SU-DHL-6 (cell line): ENCODE measurements around the gene STK10.

Experiments
- H2AFZ ChIP-seq: fragments of 200-600 bp; sonication (generic); 2 replicates; pipeline ENCODE4 v1.6.1; 2014; ENCODE audit warnings: low read depth, mild to moderate bottlenecking, moderate library complexity, mixed read lengths, antibody characterized with exemption, low read length; ENCODE audit not compliant: severe bottlenecking
- H3F3A ChIP-seq: fragments of 200-600 bp; shearing (Covaris generic); 2 replicates; pipeline ENCODE4 v1.6.0; 2016; ENCODE audit warnings: antibody characterized with exemption, mild to moderate bottlenecking; ENCODE audit not compliant: insufficient read depth
- H3K27ac ChIP-seq: fragments of 200-600 bp; sonication (generic); 2 replicates; pipeline ENCODE4 v1.5.1; 2016; ENCODE audit warnings: low read depth, mild to moderate bottlenecking, low read length, moderate library complexity, mixed read lengths
- H3K27me3 ChIP-seq: fragments of 200-600 bp; sonication (generic), shearing (Covaris generic); 2 replicates; pipeline ENCODE4 v1.6.0; 2014; ENCODE audit warnings: mild to moderate bottlenecking, low read length
- H3K36me3 ChIP-seq: fragments of 200-600 bp; sonication (generic); 2 replicates; pipeline ENCODE4 v1.6.1; 2014; ENCODE audit warnings: mild to moderate bottlenecking, low read length, mixed read lengths
- H3K4me2 ChIP-seq: fragments of 300-600, 200-600 bp; shearing (Covaris generic), sonication (generic); 2 replicates; pipeline ENCODE4 v1.6.0; 2014; ENCODE audit warnings: low read length, low read depth, mild to moderate bottlenecking; ENCODE audit not compliant: poor library complexity, severe bottlenecking
- H3K4me3 ChIP-seq: fragments of 200-600 bp; sonication (generic); 2 replicates; pipeline ENCODE4 v1.5.1; 2014; ENCODE audit warnings: antibody characterized with exemption, low read length, mild to moderate bottlenecking, mixed read lengths; ENCODE audit not compliant: insufficient read depth, poor library complexity, severe bottlenecking
- H3K79me2 ChIP-seq: fragments of 200-600 bp; sonication (generic); 2 replicates; pipeline ENCODE4 v1.6.1; 2014; ENCODE audit warnings: mild to moderate bottlenecking, low read length, moderate library complexity; ENCODE audit not compliant: insufficient read depth
- H3K9ac ChIP-seq: fragments of 200-600 bp; sonication (generic); 2 replicates; pipeline ENCODE4 v1.7.0; 2014; ENCODE audit warnings: mild to moderate bottlenecking, low read length
- H3K9me2 ChIP-seq: fragments of 200-600 bp; sonication (generic); replicated peaks from 2 replicates; pipeline ENCODE4 v1.6.1; 2014; ENCODE audit warnings: low read length; ENCODE audit not compliant: insufficient read depth
- H3K9me3 ChIP-seq: fragments of 200-600 bp; sonication (generic); 2 replicates; pipeline ENCODE4 v1.6.1; 2014; ENCODE audit warnings: low read length, mixed read lengths; ENCODE audit not compliant: insufficient read depth
- H4K20me1 ChIP-seq: fragments of 200-600 bp; sonication (generic); 2 replicates; pipeline ENCODE4 v1.6.1; 2014; ENCODE audit warnings: low read depth, mild to moderate bottlenecking, antibody characterized with exemption, low read length, moderate library complexity, mixed read lengths
- EZH2phosphoT487 ChIP-seq: fragments of 200-600 bp; sonication (generic), shearing (Covaris generic); conservative IDR thresholded peaks from 2 replicates; pipeline ENCODE4 v1.6.1; 2018; ENCODE audit warnings: mild to moderate bottlenecking, antibody characterized with exemption, low read length, moderate library complexity, mixed read lengths
- TF ChIP-seq, protein P1 (sequence below): fragments of 200-600 bp; sonication (generic); IDR thresholded peaks from one replicate; pipeline ENCODE4 v1.5.1; 2017; ENCODE audit warnings: antibody characterized with exemption, mild to moderate bottlenecking, low read length, moderate library complexity; ENCODE audit not compliant: insufficient read depth, poor library complexity, severe bottlenecking

The STK10 gene

DNA sequence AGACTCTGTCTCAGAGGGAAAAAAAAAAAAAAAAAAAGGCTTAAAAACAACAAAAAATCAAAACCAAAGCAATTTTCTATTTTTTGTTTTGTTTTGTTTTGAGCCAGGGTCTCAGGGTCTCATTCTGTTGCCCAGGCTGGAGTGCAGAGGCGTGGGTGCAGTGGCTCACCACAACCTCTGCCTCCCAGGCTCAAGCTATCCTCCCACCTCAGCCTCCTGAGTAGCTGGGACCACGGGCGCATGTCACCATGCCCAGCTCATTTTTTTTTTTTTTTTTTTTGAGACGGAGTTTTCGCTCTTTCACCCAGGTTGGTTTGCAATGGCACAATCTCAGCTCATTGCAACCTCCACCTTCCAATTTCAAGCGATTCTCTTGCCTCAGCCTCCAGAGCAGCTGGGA, 5.7 kb downstream of the STK10 start:
- H2AFZ ChIP-seq = no peak overlapping the region
- peaks cover 93% of the 10 kb centered on the region for H3K79me2 ChIP-seq
- H3K4me3 ChIP-seq = no peak overlapping the region
- H3K27ac ChIP-seq = no peak overlapping the region
- peaks cover 21% of the 10 kb centered on the region for H3F3A ChIP-seq
- H3K27me3 ChIP-seq = no peaks in the 10 kb centered on the region
- no peaks in the 10 kb centered on the region for H3K9me2 ChIP-seq
- H3K36me3 ChIP-seq = no peaks in the 10 kb centered on the region
- TF ChIP-seq, protein P1, sequence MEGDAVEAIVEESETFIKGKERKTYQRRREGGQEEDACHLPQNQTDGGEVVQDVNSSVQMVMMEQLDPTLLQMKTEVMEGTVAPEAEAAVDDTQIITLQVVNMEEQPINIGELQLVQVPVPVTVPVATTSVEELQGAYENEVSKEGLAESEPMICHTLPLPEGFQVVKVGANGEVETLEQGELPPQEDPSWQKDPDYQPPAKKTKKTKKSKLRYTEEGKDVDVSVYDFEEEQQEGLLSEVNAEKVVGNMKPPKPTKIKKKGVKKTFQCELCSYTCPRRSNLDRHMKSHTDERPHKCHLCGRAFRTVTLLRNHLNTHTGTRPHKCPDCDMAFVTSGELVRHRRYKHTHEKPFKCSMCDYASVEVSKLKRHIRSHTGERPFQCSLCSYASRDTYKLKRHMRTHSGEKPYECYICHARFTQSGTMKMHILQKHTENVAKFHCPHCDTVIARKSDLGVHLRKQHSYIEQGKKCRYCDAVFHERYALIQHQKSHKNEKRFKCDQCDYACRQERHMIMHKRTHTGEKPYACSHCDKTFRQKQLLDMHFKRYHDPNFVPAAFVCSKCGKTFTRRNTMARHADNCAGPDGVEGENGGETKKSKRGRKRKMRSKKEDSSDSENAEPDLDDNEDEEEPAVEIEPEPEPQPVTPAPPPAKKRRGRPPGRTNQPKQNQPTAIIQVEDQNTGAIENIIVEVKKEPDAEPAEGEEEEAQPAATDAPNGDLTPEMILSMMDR = no peak
- no peak for TF ChIP-seq EZH2phosphoT487
- no peaks in the 10 kb centered on the region for H3K9me3 ChIP-seq
- H3K9ac ChIP-seq = no peak overlapping the region
- H4K20me1 ChIP-seq = no peaks in the 10 kb centered on the region
- H3K4me2 ChIP-seq = no peak overlapping the region

DNA sequence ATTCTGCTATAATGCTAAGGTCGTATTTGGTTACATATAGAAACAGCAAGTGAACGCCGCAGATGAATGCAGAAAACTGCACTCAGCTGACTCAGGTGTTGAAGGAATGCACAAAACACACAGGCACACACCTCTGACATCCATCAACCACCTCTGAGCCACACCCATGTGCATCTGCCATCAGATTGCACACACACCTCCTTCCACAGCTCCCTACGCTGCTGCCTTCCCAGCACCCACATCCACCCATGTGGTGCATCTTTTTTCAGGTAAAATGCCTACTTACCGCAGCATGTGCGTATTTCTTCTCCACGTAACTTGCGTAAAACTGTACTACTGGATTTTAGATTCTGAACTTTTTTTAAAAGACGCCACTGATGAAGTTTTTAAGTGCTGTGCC, 7.1 kb downstream of the STK10 start:
- no peaks in the 10 kb centered on the region for H3K9me2 ChIP-seq
- H3K4me3 ChIP-seq = no peak overlapping the region
- no peaks in the 10 kb centered on the region for H3K36me3 ChIP-seq
- no peak overlapping the region for H3K4me2 ChIP-seq
- peaks cover 26% of the 10 kb centered on the region for H3F3A ChIP-seq
- H3K27ac ChIP-seq = peak overlapping the region; percentile 24; the same call in 1 of the 2 replicates
- no peaks in the 10 kb centered on the region for H3K9me3 ChIP-seq
- H3K9ac ChIP-seq = no peak overlapping the region
- H3K27me3 ChIP-seq = no peaks in the 10 kb centered on the region
- H4K20me1 ChIP-seq = no peaks in the 10 kb centered on the region
- TF ChIP-seq, protein P1 = no peak
- TF ChIP-seq EZH2phosphoT487 = no peak
- H3K79me2 ChIP-seq = peaks cover 92% of the 10 kb centered on the region
- H2AFZ ChIP-seq = no peak overlapping the region

DNA sequence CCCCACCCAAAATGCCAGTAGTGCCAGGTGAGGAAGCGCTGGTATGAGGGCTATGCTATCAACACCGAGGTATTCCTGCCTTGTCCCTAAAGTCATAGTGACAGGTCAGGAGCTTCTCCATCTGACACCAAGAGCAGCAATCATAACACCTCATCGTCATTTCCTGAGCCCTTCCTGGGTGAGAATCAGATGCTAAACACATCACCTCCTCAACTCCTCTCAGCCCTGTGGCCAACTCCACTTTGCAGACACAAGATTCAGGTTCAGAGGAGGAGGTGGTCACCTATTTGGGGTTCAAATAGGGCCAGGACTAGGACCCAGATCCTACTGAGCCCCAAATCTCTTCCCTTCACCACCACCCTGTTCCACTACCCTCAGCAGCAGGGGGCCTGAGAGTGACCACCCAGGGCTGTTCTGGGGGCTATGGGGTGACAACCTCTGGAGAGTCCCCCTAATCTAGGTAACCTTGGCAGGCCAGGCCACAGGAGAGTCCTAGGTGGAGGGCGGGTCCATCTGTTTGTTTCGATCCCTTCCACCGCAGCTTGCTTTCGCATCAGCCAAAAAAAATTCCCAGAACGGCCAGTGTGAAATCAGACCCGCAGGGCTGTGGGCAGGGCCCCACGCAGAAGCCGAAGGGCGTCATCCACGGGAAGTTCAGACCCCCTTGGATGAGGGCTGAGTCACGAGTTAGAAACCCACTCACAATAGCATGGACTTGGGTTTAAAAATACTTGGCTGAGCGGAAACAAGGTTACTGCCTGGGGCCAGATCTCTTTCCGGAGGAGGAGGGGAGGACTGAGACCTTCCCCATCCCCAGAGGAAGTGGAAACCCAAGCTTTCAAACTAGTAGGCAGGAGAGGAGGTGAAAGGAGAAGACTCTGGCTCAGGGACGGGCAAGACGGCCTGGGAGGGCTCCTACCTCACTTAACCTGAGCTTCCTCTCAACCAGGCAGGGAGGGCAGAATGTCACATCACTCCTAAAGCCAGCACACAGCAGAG, 8.7 kb downstream of the STK10 start:
- H3K27me3 ChIP-seq = no peaks in the 10 kb centered on the region
- H3K4me3 ChIP-seq = peak overlapping the region; percentile 41
- H3K9ac ChIP-seq = peak overlapping the region; percentile 58
- H3K4me2 ChIP-seq = peak overlapping the region; percentile 71
- H3K9me3 ChIP-seq = no peaks in the 10 kb centered on the region
- TF ChIP-seq, protein P1 = no peak
- TF ChIP-seq EZH2phosphoT487 = no peak
- H3K36me3 ChIP-seq = no peaks in the 10 kb centered on the region
- H3F3A ChIP-seq = peaks cover 31% of the 10 kb centered on the region
- H2AFZ ChIP-seq = no peak overlapping the region
- peaks cover 89% of the 10 kb centered on the region for H3K79me2 ChIP-seq
- peak overlapping the region; percentile 80 for H3K27ac ChIP-seq
- no peaks in the 10 kb centered on the region for H4K20me1 ChIP-seq
- no peaks in the 10 kb centered on the region for H3K9me2 ChIP-seq
